HG02970 (cell line): ENCODE results near the gene ANKRD33.

Source experiments
- ATAC-seq: cut with Tn5 transposase; IDR thresholded peaks from one replicate; pipeline ENCODE4 v1.9.1; 2021; ENCODE audit warnings: mild to moderate bottlenecking, moderate library complexity, moderate number of reproducible peaks; ENCODE audit not compliant: unreplicated experiment, low FRiP score

ANKRD33 gene, protein sequence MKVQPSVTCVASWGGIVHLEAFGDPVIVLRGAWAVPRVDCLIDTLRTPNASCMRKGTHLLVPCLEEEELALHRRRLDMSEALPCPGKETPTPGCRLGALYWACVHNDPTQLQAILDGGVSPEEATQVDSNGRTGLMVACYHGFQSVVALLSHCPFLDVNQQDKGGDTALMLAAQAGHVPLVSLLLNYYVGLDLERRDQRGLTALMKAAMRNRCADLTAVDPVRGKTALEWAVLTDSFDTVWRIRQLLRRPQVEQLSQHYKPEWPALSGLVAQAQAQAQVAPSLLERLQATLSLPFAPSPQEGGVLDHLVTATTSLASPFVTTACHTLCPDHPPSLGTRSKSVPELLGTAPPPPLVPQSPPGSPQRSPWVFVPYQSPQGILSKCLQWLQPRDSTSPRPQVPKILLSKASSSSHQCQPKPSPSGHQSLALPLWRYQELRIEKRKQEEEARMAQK

DNA sequence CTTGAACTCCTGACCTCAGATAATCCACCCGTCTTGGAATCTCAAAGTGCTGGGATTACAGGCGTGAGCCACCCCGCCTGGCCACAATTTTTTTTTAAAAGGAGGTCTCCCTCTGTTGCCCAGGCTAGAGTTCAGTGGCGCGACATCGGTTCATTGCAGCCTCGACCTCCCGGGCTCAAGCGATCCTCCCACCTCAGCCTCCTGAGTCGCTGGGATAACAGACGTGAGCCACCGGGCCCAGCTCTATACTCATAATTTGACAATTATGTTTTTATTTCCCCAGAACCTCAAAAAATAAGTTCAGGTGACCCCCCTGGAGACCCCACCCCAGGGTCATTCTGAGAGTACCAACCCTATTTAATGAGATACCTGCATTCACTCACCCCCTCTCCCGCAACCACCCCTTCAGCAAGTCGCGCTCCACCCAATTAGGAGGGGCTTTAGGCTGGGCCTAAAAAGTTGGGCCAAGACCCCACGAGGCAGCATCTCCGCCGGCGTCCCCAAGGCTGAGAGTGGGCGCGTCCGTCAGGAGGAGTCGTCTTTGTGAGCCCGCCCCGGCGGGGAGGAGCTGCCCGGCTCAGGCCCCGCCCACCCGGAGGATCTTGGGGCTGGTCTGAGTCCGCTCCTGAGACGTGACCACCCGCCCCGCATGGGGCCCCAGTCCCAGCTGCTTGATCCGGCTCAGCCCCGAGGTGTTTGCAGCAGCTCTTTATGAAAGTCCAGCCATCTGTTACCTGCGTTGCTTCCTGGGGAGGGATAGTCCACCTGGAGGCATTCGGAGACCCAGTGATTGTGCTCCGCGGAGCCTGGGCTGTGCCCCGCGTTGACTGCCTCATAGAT, at the start of gene ANKRD33:
Gene ANKRD33 (plus strand): TSS at position 628 of the 840 bp plus-strand sequence. CDS start 84 bp downstream, at position 712.
- no peak for ATAC-seq

DNA sequence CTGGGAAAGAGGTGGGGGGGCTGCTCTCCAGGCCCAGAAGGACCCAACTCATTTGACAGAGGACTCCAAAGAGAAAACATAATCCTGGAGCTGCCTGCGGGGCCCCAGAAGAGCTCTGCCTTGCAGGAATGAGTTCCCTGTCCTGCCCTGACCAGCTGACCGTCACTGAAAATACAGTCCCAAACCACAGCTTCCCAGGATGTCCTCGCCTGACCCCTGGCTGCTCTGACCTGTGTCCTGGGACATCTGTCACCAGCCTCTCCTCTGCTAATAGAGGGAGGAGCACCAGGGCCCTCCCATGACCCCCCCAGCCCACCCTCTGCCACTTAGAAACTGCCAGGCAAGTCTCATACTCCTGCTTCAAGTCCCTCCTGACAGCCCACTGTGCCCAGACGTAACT, 49.1 kb upstream of the ANKRD33 start:
- ATAC-seq = no peak

DNA sequence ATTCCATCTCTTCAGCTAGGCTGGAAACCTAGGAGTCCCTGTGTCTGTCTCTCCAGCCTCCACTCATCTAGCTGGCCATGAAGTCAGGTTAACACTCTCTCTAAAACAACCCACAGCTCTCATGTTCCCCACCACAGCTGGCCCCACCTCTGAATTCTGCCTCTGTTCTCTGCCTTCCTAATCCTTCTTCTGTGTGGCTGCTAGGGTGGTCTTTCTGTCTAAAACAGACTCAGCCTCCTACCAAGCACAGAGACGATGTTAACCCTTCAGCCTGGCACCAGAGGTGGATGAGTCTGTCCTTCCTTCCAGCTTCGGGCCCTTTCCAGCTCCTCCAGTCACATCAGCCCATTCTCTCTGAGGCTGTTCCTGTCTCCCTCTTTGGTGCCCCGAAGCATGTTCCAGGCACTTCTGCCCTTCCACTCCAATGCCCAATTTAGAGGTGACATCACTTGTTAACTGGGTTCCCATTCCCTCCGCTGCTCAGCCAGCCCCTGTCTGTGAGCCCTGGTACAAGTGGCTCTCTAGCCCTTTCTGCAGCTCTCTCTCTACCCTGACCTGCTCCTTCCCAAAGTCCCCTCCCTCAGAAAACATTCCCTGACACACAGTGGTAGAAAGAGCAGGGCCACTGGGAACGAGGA, 48.5 kb upstream of the ANKRD33 start:
- ATAC-seq = no peak

DNA sequence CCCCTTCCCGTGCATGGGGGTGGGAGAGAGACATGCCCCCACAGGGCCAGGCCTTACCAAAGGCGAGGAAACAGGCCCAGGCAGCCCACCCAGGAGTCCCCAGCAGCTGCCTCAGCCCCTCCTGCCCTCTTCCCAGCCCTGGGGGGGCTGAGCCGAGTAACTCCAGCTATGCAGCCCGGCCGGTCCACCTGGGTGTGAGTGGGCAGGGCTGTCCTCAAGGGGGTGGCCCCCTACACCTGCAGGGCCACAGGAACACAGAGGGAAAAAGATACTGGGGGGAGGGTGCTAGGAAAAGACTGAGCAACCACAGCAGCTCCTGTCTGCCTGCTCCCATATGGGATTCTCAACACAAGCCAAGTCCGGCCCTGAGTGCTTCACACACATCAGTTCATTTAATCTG, 46.9 kb upstream of the ANKRD33 start:
- no peak for ATAC-seq

DNA sequence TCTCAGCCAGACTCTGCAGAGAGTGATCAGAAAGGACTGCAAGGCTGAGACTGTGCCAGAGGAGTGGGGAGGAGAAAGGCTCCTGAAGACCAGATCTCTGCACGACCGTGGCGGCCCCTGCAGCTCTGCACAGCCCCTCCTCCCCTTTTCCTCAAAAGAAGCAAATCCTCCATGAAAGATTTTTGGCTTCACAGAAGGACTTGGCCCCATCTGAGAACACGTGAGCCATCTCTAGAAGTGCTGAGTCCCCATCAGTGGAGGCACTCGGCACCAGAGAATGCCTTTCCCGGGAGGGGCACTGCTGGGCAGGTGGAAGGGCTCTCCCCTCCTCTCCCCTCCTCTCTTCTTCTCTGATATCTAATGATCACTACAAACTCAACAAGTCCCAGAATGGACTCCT, 46.2 kb upstream of the ANKRD33 start:
- ATAC-seq = no peak

DNA sequence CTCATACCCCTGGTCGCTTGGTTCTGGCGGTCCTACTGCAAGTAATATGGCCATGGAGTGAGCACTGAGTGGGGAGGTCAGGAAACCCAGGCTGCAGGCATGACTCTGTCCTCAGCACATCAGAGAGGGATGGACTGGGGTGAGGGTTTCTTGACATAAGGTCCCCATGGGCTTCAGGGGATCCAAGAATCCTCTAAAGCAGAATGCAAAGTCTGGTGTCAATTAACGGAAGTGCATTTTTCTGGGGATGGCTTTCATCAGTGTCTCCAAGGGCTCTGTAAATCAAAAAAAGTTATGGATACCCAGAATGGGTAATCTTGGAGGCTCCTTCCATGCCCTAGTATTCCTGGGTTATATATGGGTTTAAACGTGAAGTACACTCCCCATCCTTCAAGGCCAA, 43.0 kb upstream of the ANKRD33 start:
- no peak for ATAC-seq

DNA sequence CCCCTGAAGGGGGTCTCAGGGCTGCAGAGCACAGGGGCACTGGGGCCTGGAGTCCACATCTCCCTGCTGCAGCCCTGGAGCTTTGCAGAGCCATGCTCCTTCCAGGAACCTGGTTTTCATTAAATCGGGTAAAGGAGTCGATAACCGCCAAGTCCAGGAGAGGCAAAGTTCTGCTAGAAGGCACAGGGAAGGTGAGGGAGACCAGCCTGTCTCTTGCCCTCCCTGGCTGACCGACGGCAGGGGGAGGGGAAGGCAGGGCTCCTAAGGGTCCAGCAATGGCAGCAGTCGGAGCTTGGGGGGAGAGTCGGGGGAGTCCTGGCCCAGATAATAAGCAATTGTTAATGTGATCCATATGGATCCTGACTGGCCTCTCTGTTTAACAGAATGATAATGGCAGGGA, 42.4 kb upstream of the ANKRD33 start:
- ATAC-seq = no peak

DNA sequence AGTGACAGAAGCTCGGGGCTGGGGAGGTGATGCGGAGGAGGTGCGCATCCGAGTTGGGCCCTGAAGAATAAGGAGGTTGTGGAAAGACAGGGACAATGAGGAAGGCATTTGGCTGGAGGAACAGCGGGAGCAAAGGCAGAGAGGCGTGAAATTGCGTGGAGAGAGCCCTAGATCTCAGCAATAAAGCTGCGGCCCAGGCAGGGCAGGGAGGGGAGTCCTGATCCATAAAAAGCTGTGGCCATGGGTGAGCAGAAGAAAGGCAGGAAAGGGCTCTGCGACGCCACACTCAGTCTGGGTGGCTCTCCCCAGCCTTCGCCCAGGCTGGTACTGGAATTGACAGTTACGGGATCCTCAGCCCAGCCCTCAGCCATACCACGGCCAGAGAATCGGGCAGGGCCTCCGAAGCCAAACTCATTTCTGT, 41.6 kb upstream of the ANKRD33 start:
- ATAC-seq = no peak

DNA sequence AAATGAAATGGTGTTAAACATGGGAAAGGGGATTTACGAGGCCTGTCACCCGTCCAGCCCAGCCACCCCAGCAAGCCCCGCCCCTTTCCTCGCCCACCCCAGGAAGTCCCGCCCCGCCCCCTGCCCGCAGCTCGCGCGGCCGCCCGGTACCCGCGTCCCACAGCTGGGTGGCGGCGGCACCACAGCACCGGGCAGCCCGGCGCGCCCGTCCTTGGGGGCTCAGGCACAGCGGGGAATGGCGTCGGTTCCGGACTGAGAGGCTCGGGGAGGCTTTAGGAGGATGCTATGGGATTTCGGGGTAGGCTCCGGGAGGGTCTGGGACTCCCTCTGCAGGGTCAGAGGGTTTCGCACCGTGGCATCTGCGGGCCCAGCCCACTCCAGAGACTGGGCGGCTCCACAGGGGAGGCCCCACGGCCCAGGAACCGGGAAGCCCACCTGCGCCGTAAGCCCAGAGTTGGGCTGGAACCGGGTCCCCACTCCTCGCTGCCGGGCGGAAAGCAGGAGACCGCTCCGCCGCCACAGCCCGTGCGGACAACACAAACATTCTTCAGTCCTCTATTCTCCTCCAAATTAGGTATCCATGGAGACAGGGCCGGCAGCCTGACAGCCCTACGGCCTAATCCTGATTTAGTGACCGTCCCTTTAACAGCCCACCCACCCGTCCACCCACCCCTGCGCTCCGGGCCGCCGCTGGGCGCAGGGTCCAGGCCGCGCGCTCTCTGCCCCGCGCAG, 40.8 kb upstream of the ANKRD33 start:
- ATAC-seq = no peak

DNA sequence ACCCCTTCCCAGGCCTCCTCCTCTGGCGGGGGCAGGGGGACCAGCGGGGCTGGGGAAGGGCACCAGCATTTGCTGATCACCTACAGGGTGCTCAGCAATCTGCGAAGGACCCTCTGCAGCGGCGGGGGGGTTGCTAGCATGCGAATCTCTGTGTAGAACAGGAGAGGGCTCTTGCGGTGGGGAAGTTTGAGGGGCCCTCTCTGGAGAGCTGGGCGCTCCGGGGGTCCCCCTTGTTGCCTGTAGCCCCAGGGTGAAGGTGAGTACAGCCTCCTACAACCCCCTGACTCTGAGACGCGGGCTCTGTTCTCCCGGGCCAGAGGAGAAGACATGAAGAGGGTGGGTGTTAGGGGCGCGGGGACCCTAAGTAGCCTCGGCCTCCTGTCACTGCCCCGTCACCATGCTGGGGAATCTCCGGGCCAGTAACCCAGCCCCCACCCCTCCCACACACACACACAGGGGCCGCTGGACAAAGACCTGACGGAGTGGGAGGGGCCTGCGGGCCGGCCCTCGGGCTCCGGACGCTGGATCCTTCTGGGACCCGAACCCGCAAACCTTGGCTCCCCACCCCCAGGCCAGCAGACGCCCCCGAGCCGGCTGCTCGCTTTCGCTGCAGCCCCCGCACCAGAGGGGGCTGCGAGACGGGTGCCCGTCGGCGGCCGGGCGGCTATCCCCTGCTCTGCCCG, 40.1 kb upstream of the ANKRD33 start:
- ATAC-seq = no peak

DNA sequence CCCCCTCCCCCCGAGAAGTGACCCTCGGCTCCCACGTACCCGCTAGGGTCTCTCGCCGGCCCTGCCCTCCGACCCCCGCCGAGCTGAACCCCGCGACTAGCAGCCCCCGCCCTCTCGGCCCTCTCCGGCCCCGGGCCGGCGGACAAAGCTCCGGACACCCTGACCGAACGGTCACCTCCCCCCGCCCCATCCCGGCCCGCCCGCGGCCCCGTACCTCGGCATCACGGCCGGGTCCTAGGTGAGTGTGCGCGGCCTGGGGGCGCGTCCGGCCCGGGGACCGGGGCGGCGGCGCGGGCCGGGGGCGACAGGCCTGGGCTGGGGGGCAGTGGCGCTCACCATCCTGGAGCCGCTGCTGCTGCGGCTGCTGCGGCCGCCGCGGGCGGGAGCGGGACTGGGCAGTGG, 39.6 kb upstream of the ANKRD33 start, which contains the start of gene FIGNL2:
Gene FIGNL2 (minus strand): TSS at position 393 of the 402 bp plus-strand sequence. CDS start 26,305 bp downstream, outside the sequence.
- ATAC-seq = no peak

DNA sequence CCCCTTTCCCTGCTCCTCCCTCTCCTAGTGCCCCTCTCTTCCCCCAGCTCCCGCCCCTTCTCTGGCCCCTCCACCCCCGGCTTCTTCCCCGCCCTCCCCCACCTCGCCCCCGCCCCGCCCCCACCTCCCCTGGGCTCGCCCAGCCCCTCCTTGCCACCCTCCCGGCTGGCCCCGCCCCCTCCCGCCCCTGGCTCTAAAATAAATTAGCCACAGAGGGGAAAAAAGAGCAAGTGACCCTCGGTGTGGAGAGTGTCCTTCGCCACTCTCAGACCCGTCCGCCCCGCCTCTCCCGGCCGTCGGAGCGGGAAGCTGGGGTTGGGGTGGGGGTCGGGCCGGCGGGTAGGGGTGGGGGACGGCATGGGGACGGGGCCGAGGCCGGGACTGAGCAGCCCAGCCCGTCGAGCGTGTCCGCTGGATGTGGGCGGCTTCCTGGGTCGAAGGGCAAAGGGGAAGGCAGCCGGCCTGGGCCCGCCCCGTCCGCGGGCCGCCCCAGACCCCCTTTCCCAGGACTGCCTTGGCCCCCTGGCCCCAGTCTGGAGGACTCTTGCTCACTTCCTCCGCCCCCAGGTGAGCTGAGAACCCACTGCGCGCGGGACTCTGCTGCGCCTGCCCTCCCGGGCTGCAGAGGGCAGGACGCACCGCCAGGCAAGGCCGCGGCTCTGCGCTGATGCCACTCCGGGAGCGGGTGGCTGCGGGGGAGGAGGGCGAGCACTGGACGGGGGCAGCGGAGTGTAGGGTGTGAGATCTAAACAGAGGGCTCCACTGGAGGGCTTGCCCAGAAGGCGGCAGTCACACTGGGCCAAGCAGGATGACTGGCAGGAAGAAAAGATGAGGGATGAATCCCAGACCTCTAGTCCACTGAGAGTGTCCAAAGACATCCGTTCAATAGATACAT, 38.8 kb upstream of the ANKRD33 start:
- no peak for ATAC-seq

DNA sequence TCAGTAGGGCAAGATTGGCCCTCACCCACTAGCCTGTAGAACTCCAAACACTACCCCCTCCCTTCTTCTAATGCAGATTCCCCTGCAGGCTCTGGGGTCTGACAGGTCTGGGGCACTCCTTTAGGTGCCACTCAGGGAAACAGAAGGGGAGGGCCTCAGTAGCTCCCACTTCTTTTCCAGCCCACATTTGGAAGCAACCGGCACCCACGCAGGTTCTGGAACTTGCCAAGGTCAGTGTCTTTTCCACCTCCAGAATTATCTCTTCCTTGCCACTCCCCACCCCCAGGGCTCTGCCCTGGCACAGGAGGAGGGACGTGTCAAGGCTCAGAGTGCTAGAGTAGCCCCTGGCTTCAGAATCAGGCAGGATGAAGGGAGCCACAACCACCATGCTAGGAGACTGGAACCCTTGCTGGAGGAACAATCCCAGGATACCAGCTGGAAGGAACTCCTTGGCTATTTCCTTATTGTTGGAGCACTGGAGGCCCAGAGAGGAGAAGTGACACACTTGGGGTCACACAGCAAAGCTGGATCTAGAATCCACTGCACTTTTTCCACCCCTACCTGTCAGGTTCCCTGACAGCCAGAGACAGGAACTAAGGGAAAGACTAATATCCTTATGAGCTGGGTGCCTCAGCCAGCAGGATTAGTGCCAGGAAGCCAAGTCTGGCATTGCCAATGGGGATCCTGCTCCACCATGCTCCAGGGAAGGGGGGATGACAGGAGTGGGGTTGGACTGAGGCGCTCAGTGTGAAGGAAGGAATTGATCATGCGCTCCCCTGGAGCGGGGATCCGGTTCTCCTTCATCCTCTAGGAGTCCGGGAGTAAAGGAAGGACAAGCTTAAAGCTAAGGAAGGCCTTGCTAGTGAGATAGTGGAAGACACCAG, 37.6 kb upstream of the ANKRD33 start:
- no peak for ATAC-seq

DNA sequence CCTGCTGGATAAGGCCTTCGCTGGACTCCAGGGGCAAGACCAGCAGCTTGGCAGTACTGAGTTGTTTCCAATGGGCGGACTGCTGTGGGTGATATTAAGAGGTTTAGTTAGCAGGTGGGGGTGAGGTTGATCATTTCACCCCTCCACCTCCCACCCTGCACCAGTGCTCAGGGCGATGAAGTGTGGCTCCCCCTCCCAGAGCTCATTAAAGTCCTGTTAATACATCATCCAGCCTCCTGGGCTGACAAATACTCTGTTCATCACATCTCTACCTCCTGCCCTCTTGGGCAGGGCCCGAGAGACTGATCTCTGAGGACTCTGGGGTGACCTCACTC, 37.0 kb upstream of the ANKRD33 start:
- no peak for ATAC-seq

DNA sequence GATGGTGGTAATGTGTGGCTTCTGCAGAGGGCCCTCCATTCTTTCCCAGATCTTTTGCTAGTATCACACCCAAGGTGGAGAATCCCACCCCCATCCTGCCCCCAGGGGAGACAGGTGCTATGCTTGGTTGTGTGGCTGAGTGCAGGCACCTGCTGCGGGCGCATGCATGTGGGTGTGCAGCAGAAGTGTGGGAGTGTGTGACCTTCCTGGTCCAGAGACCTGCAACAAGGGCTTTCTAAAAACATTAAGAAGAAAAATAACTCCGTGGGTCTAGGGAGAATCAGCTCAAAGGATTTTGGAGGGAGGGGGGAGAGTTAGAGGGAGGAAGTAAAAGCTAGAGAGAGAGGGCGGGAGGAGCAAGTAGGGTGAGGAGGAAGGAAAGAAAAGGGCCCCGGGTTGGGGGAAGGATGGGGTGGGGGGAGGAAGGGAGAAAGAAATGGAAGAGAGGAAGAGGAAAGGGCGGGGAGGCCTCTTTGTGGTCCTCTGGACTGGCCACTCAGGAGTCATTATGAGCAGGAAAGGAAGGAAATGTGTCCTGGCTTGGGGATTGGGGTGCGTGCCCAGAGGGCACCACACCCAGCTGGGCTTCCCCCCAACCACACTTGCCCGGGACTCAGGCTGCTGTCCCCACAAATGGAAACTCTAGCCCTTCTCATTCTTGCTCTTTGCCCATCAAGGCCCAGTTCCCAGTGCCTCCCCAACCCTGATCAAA, 36.3 kb upstream of the ANKRD33 start:
- no peak for ATAC-seq

DNA sequence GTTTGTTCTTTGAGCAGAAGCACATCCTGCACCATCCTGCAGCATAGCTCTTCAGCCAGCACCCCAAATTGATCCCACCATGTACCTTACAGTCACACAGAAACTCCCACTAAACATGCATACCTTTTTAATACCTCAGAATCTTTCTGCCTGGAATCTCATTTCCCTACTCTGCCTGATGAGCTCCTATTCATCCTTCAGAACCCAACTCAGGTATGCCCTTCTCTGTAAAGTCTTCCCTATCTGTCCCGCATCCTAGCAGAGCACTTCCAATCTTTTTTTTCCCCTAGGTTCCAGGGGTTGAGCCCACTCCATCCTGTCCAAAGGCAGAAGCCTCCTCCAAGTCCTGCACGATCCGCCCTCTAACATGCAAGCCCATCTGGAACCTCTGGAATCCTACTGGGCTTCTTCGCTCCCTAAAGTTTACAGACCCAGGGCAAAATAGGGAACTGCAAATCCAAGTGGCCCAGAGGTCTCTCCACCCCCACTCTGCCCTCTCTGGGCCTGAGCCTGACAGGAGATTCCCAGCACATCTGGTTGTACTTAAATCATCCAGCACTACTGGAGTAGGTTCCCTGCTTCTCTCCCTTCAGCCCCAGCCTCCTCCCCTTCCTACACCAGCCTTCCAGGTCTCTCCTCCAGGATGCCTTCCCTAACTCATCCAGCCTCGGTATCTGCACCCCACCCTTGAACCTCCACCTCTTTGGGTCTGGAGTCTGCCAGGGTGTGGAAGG, 35.3 kb upstream of the ANKRD33 start:
- no peak for ATAC-seq
